Neural cell (in vitro differentiated cells): ENCODE data around the gene KNSTRN. TPM values are rescaled to one million over a fixed set of nuclear protein-coding genes. Genes with fewer than 3 reads are reported as not detected.

Experiments
- H2AFZ ChIP-seq: fragments of 200-600, 300-800 bp; sonication (generic), shearing (Covaris generic); 2 replicates; pipeline ENCODE4 v1.6.0; 2014; ENCODE audit warnings: low read depth, mild to moderate bottlenecking, antibody characterized with exemption, low read length, moderate library complexity
- H3F3A ChIP-seq: fragments of 200-600 bp; shearing (Covaris generic); 2 replicates; pipeline ENCODE4 v1.6.1; 2016; ENCODE audit warnings: mild to moderate bottlenecking, moderate library complexity, mixed read lengths, antibody characterized with exemption, low read length; ENCODE audit not compliant: insufficient read depth, poor library complexity, severe bottlenecking
- H3K27ac ChIP-seq: fragments of 200-600, 300-800 bp; sonication (generic), shearing (Covaris generic); 2 replicates; pipeline ENCODE4 v1.5.1; 2014; ENCODE audit warnings: mild to moderate bottlenecking, low read length, moderate library complexity
- H3K27me3 ChIP-seq: fragments of 300-800, 200-600 bp; sonication (generic), shearing (Covaris generic); 2 replicates; pipeline ENCODE4 v1.6.0; 2014; ENCODE audit warnings: mild to moderate bottlenecking, low read depth, low read length, moderate library complexity; ENCODE audit not compliant: insufficient read depth
- H3K36me3 ChIP-seq: fragments of 300-800, 200-600 bp; sonication (generic), shearing (Covaris generic); 2 replicates; pipeline ENCODE4 v1.5.1; 2014; ENCODE audit warnings: mild to moderate bottlenecking, antibody characterized with exemption, low read length, moderate library complexity; ENCODE audit not compliant: insufficient read depth
- H3K4me2 ChIP-seq: fragments of 300-800, 200-600 bp; sonication (generic), shearing (Covaris generic); 2 replicates; pipeline ENCODE4 v1.6.0; 2014; ENCODE audit warnings: mild to moderate bottlenecking, low read length
- H3K4me3 ChIP-seq: fragments of 300-800, 200-600 bp; sonication (generic), shearing (Covaris generic); 2 replicates; pipeline ENCODE4 v1.5.1; 2014; ENCODE audit warnings: mild to moderate bottlenecking, low read length, moderate library complexity
- H3K79me2 ChIP-seq: fragments of 200-600 bp; shearing (Covaris generic); replicated peaks from 2 replicates; pipeline ENCODE4 v1.6.0; 2014; ENCODE audit warnings: mild to moderate bottlenecking, low read length, moderate library complexity; ENCODE audit not compliant: insufficient read depth
- H3K9ac ChIP-seq: fragments of 300-800, 200-600 bp; sonication (generic), shearing (Covaris generic); 2 replicates; pipeline ENCODE4 v1.6.1; 2016; ENCODE audit warnings: mild to moderate bottlenecking, low read length, mixed read lengths
- H3K9me2 ChIP-seq: fragments of 200-600 bp; shearing (Covaris generic); 2 replicates; pipeline ENCODE4 v1.6.1; 2016; ENCODE audit warnings: mild to moderate bottlenecking, low read length, mixed read lengths; ENCODE audit not compliant: insufficient read depth
- H3K9me3 ChIP-seq: fragments of 200-600, 300-800 bp; sonication (generic), shearing (Covaris generic); 2 replicates; pipeline ENCODE4 v1.6.1; 2016; ENCODE audit warnings: mild to moderate bottlenecking, mixed run types, low read length, moderate library complexity, mixed read lengths
- H4K20me1 ChIP-seq: fragments of 200-600 bp; shearing (Covaris generic); 2 replicates; pipeline ENCODE4 v1.6.1; 2016; ENCODE audit warnings: mild to moderate bottlenecking, mixed run types; ENCODE audit not compliant: insufficient read depth
- CTCF ChIP-seq: fragments of 450-650 bp; IDR thresholded peaks from 2 replicates; pipeline ENCODE4 v1.5.1; 2014; ENCODE audit warnings: antibody characterized with exemption, mild to moderate bottlenecking, moderate library complexity; ENCODE audit not compliant: poor library complexity, severe bottlenecking
- EP300 ChIP-seq: fragments of 450-650 bp; conservative IDR thresholded peaks from 2 replicates; pipeline ENCODE4 v1.6.1; 2014; ENCODE audit warnings: antibody characterized with exemption, mild to moderate bottlenecking, moderate library complexity; ENCODE audit not compliant: poor library complexity, severe bottlenecking
- EZH2 ChIP-seq: fragments of 200-600, 300-800 bp; shearing (Covaris generic), sonication (generic); IDR thresholded peaks from 2 replicates; pipeline ENCODE4 v1.6.1; 2014; ENCODE audit warnings: antibody characterized with exemption, low read length, borderline replicate concordance, mild to moderate bottlenecking; ENCODE audit not compliant: insufficient read depth, poor library complexity, severe bottlenecking
- MXI1 ChIP-seq: fragments of 450-650 bp; conservative IDR thresholded peaks from 2 replicates; pipeline ENCODE4 v1.6.1; 2014; ENCODE audit warnings: antibody characterized with exemption, mild to moderate bottlenecking; ENCODE audit not compliant: poor library complexity, severe bottlenecking
- POLR2AphosphoS5 ChIP-seq: IDR thresholded peaks from 2 replicates; pipeline ENCODE4 v1.6.1; 2012
- RAD21 ChIP-seq: fragments of 450-650 bp; conservative IDR thresholded peaks from 2 replicates; pipeline ENCODE4 v1.6.1; 2014; ENCODE audit warnings: antibody characterized with exemption, mild to moderate bottlenecking, moderate library complexity
- REST ChIP-seq: IDR thresholded peaks from 2 replicates; pipeline ENCODE4 v1.6.1; 2012; ENCODE audit warnings: borderline replicate concordance
- SMC3 ChIP-seq: fragments of 450-650 bp; conservative IDR thresholded peaks from 2 replicates; pipeline ENCODE4 v1.6.1; 2014; ENCODE audit warnings: antibody characterized with exemption, mild to moderate bottlenecking, moderate library complexity; ENCODE audit not compliant: poor library complexity
- TAF1 ChIP-seq: IDR thresholded peaks from 2 replicates; pipeline ENCODE4 v1.6.1; 2012; ENCODE audit warnings: low read depth
- polyA plus RNA-seq: library from polyadenylated mRNA; depleted of rRNA; stranded (reverse); fragments of >200 nt; gene quantifications from 2 replicates; pipeline ENCODE4 v1.2.3, GENCODE V29; 2014

KNSTRN gene
- polyA plus RNA-seq, 1 donor from 2014 or later = 38.3 TPM

- no peak overlapping the region for H3K27ac ChIP-seq
- no peaks in the 10 kb centered on the region for H3F3A ChIP-seq
- H3K4me2 ChIP-seq = no peak overlapping the region
- H4K20me1 ChIP-seq = no peaks in the 10 kb centered on the region
- no peaks in the 10 kb centered on the region for H3K9me3 ChIP-seq
- no peaks in the 10 kb centered on the region for H3K9me2 ChIP-seq
- no peak overlapping the region for H2AFZ ChIP-seq
- no peak overlapping the region for H3K9ac ChIP-seq
- no peak overlapping the region for H3K4me3 ChIP-seq
- H3K27me3 ChIP-seq = no peaks in the 10 kb centered on the region
- no peaks in the 10 kb centered on the region for H3K36me3 ChIP-seq
- TF ChIP-seq EZH2 (no peak), RAD21 (no peak), SMC3 (no peak), REST (no peak), POLR2AphosphoS5 (no peak), EP300 (no peak), CTCF (no peak), MXI1 (no peak), TAF1 (no peak)
- no peaks in the 10 kb centered on the region for H3K79me2 ChIP-seq
These were observed 37.2 kb upstream of the KNSTRN start for GRCh38 chr15:40345225-40345866.

- H4K20me1 ChIP-seq = no peaks in the 10 kb centered on the region
- no peaks in the 10 kb centered on the region for H3K79me2 ChIP-seq
- H3K36me3 ChIP-seq = no peaks in the 10 kb centered on the region
- no peaks in the 10 kb centered on the region for H3K9me2 ChIP-seq
- no peak overlapping the region for H3K9ac ChIP-seq
- no peak overlapping the region for H3K4me3 ChIP-seq
- H3K4me2 ChIP-seq = no peak overlapping the region
- H3K27ac ChIP-seq = no peak overlapping the region
- H3K9me3 ChIP-seq = no peaks in the 10 kb centered on the region
- H3K27me3 ChIP-seq = no peaks in the 10 kb centered on the region
- no peaks in the 10 kb centered on the region for H3F3A ChIP-seq
- no peak for TF ChIP-seq EZH2
- H2AFZ ChIP-seq = no peak overlapping the region
These were observed 36.5 kb upstream of the KNSTRN start for GRCh38 chr15:40345867-40346578.
